ENCODE data around the gene SCAMP3.

The SCAMP3 gene

GRCh38 chr1:155282488-155283091 lies 20.4 kb upstream of the SCAMP3 start:
- Histone ChIP-seq H3K27me3 (ENCODE audit: control insufficient read depth, insufficient read depth, low read length) (no peaks in the 10 kb centered on the region), H3K9me3 (replicated peaks; ENCODE audit: low read length) (no peaks in the 10 kb centered on the region), H3K4me3 (ENCODE audit: low read length) (no peak overlapping the region), H3K36me3 (ENCODE audit: insufficient read depth, low read length) (no peaks in the 10 kb centered on the region), H3K9ac (ENCODE audit: low read depth, low read length) (no peak overlapping the region), H3K4me1 (ENCODE audit: control insufficient read depth, insufficient read depth, low read length) (peaks cover 8% of the 10 kb centered on the region), H3K4me2 (ENCODE audit: low read length) (no peak overlapping the region)

GRCh38 chr1:155279268-155279667 lies 17.1 kb upstream of the SCAMP3 start:
- Histone ChIP-seq H3K9me3 (replicated peaks; ENCODE audit: low read length) (no peaks in the 10 kb centered on the region), H3K36me3 (ENCODE audit: insufficient read depth, low read length) (no peaks in the 10 kb centered on the region), H3K4me2 (ENCODE audit: low read length) (no peak overlapping the region), H3K9ac (ENCODE audit: low read depth, low read length) (no peak overlapping the region), H3K4me1 (ENCODE audit: control insufficient read depth, insufficient read depth, low read length) (peaks cover 12% of the 10 kb centered on the region), H3K4me3 (ENCODE audit: low read length) (no peak overlapping the region), H3K27me3 (ENCODE audit: control insufficient read depth, insufficient read depth, low read length) (no peaks in the 10 kb centered on the region)

- H3K4me2 ChIP-seq (ENCODE audit: low read length): peak overlapping the region; percentile 97
- peaks cover 14% of the 10 kb centered on the region for H3K4me1 ChIP-seq (ENCODE audit: control insufficient read depth, insufficient read depth, low read length)
- H3K27me3 ChIP-seq (ENCODE audit: control insufficient read depth, insufficient read depth, low read length): no peaks in the 10 kb centered on the region
- no peak overlapping the region for H3K4me3 ChIP-seq (ENCODE audit: low read length)
- no peak overlapping the region for H3K9ac ChIP-seq (ENCODE audit: low read depth, low read length)
- no peaks in the 10 kb centered on the region for H3K36me3 ChIP-seq (ENCODE audit: insufficient read depth, low read length)
- H3K9me3 ChIP-seq (replicated peaks; ENCODE audit: low read length): no peaks in the 10 kb centered on the region
Measured at GRCh38 chr1:155278689-155279160, 16.6 kb upstream of the SCAMP3 start.

GRCh38 chr1:155277902-155278688 lies 15.9 kb upstream of the SCAMP3 start:
- peak overlapping the region; percentile 72 for H3K9ac ChIP-seq (ENCODE audit: low read depth, low read length)
- no peaks in the 10 kb centered on the region for H3K9me3 ChIP-seq (replicated peaks; ENCODE audit: low read length)
- H3K4me3 ChIP-seq (ENCODE audit: low read length): peak overlapping the region; percentile 82
- H3K27me3 ChIP-seq (ENCODE audit: control insufficient read depth, insufficient read depth, low read length): no peaks in the 10 kb centered on the region
- no peaks in the 10 kb centered on the region for H3K36me3 ChIP-seq (ENCODE audit: insufficient read depth, low read length)
- peak overlapping the region; percentile 97 for H3K4me2 ChIP-seq (ENCODE audit: low read length)
- H3K4me1 ChIP-seq (ENCODE audit: control insufficient read depth, insufficient read depth, low read length): peaks cover 17% of the 10 kb centered on the region

GRCh38 chr1:155277070-155277901 lies 15.1 kb upstream of the SCAMP3 start, which contains the start of gene HCN3:
HCN3 (plus strand) TSS chr1:155277463; CDS start chr1:155277591, 128 bp downstream.
- no peaks in the 10 kb centered on the region for H3K9me3 ChIP-seq (replicated peaks; ENCODE audit: low read length)
- H3K4me2 ChIP-seq (ENCODE audit: low read length): peak within 1 kb of the TSS; percentile 97
- no peaks in the 10 kb centered on the region for H3K36me3 ChIP-seq (ENCODE audit: insufficient read depth, low read length)
- peak within 1 kb of the TSS; percentile 72 for H3K9ac ChIP-seq (ENCODE audit: low read depth, low read length)
- peak within 1 kb of the TSS; percentile 82 for H3K4me3 ChIP-seq (ENCODE audit: low read length)
- H3K27me3 ChIP-seq (ENCODE audit: control insufficient read depth, insufficient read depth, low read length): no peaks in the 10 kb centered on the region
- peaks cover 20% of the 10 kb centered on the region for H3K4me1 ChIP-seq (ENCODE audit: control insufficient read depth, insufficient read depth, low read length)

- Histone ChIP-seq H3K9me3 (replicated peaks; ENCODE audit: low read length) (no peaks in the 10 kb centered on the region), H3K9ac (ENCODE audit: low read depth, low read length) (peak within 1 kb of the TSS; percentile 88), H3K27me3 (ENCODE audit: control insufficient read depth, insufficient read depth, low read length) (no peaks in the 10 kb centered on the region), H3K4me3 (ENCODE audit: low read length) (peak within 1 kb of the TSS; percentile 81), H3K4me1 (ENCODE audit: control insufficient read depth, insufficient read depth, low read length) (peaks cover 29% of the 10 kb centered on the region), H3K4me2 (ENCODE audit: low read length) (peak within 1 kb of the TSS; percentile 94), H3K36me3 (ENCODE audit: insufficient read depth, low read length) (peaks cover 26% of the 10 kb centered on the region)
Measured at GRCh38 chr1:155273343-155274245, 11.4 kb upstream of the SCAMP3 start, which contains the start of gene CLK2. CLK2 (minus strand) TSS chr1:155273504; CDS start chr1:155270977, 2,527 bp downstream.

- H3K4me1 ChIP-seq (ENCODE audit: control insufficient read depth, insufficient read depth, low read length): peaks cover 22% of the 10 kb centered on the region
- no peaks in the 10 kb centered on the region for H3K9me3 ChIP-seq (replicated peaks; ENCODE audit: low read length)
- H3K27me3 ChIP-seq (ENCODE audit: control insufficient read depth, insufficient read depth, low read length): no peaks in the 10 kb centered on the region
- H3K4me3 ChIP-seq (ENCODE audit: low read length): peak overlapping the region; percentile 81
- H3K36me3 ChIP-seq (ENCODE audit: insufficient read depth, low read length): peaks cover 35% of the 10 kb centered on the region
- peak overlapping the region; percentile 91 for H3K4me2 ChIP-seq (ENCODE audit: low read length)
- H3K9ac ChIP-seq (ENCODE audit: low read depth, low read length): peak overlapping the region; percentile 88
Measured at GRCh38 chr1:155272466-155273342, 10.5 kb upstream of the SCAMP3 start.

GRCh38 chr1:155269381-155269780 lies 7.2 kb upstream of the SCAMP3 start:
- peaks cover 17% of the 10 kb centered on the region for H3K4me1 ChIP-seq (ENCODE audit: control insufficient read depth, insufficient read depth, low read length)
- peaks cover 64% of the 10 kb centered on the region for H3K36me3 ChIP-seq (ENCODE audit: insufficient read depth, low read length)
- no peak overlapping the region for H3K9ac ChIP-seq (ENCODE audit: low read depth, low read length)
- H3K9me3 ChIP-seq (replicated peaks; ENCODE audit: low read length): no peaks in the 10 kb centered on the region
- no peak overlapping the region for H3K4me2 ChIP-seq (ENCODE audit: low read length)
- H3K27me3 ChIP-seq (ENCODE audit: control insufficient read depth, insufficient read depth, low read length): no peaks in the 10 kb centered on the region
- no peak overlapping the region for H3K4me3 ChIP-seq (ENCODE audit: low read length)

GRCh38 chr1:155268630-155269029 lies 6.5 kb upstream of the SCAMP3 start:
- Histone ChIP-seq H3K4me3 (ENCODE audit: low read length) (no peak overlapping the region), H3K4me2 (ENCODE audit: low read length) (no peak overlapping the region), H3K27me3 (ENCODE audit: control insufficient read depth, insufficient read depth, low read length) (no peaks in the 10 kb centered on the region), H3K9me3 (replicated peaks; ENCODE audit: low read length) (no peaks in the 10 kb centered on the region), H3K9ac (ENCODE audit: low read depth, low read length) (no peak overlapping the region), H3K4me1 (ENCODE audit: control insufficient read depth, insufficient read depth, low read length) (peaks cover 14% of the 10 kb centered on the region), H3K36me3 (ENCODE audit: insufficient read depth, low read length) (peaks cover 72% of the 10 kb centered on the region)

- Histone ChIP-seq H3K9ac (ENCODE audit: low read depth, low read length) (no peak overlapping the region), H3K36me3 (ENCODE audit: insufficient read depth, low read length) (peaks cover 82% of the 10 kb centered on the region), H3K27me3 (ENCODE audit: control insufficient read depth, insufficient read depth, low read length) (no peaks in the 10 kb centered on the region), H3K9me3 (replicated peaks; ENCODE audit: low read length) (no peaks in the 10 kb centered on the region), H3K4me1 (ENCODE audit: control insufficient read depth, insufficient read depth, low read length) (peaks cover 10% of the 10 kb centered on the region), H3K4me3 (ENCODE audit: low read length) (no peak overlapping the region), H3K4me2 (ENCODE audit: low read length) (no peak overlapping the region)
Measured at GRCh38 chr1:155267373-155267772, 5.2 kb upstream of the SCAMP3 start.

Measured in skeletal muscle satellite cell (primary cell).